ENCODE measurements around the gene SLC22A2.
"Not testable (repeated sequence)": the region's sequence is repeated elsewhere in the genome, so short reads cannot be mapped to it uniquely, and the experiment has no call there.

The SLC22A2 gene

DNA sequence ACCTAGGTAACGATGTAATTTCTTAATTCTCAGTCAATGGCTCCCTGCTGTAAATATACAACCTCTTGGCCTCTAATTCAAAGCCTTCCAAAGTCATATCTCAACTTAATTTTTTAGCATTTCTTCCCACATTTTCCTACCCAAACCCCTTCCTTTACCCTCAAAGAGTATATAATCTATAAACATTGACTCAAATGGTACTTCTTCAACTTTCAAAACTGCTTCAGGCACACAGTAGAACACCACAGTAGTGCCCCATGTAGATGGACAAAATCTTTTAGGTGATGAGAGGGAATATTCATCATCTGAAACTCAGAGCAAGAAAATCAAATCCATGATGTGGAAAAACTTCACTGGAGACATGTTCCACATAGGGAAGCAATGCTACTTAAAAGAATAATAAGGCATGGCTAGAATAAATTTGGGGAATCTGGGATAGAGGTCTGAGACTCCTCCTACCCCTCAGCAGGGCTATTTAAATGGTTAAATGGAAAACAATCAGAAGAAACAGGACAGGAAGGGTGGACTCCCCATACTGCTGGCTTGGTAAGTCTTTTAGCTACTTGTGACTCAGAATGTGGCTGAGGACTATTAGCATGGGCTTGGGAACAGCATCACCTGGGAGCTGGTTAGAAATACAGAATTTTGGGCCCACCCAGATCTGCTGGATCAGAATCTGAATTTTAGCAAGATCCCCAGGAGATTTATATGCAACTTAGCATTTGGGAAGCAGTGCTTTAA lies 6.4 kb downstream of the SLC22A2 start:
- no peak for DNase-seq (ENCODE audit: extremely low read depth in 1 of 2, low read depth in 1 of 2)

DNA sequence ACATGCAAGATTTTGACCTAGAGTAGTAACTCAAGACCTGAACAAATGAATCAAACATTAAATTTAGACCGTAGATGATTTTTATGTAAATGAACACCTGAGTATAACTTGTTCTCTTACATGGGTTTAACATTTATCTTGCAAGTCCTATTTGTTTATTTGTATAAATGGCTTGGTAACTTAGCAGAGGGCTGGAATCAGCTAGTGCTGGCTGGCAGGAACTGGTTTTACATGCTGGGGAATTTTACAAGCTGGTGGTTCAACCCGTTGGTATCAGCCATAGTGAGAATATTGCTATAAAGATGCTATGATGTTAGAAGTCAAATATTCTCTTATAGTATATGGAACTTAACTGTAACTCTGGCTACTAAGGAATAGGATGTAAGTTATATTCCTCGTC lies 8.9 kb downstream of the SLC22A2 start:
- DNase-seq (ENCODE audit: extremely low read depth in 1 of 2, low read depth in 1 of 2), result no peak

DNA sequence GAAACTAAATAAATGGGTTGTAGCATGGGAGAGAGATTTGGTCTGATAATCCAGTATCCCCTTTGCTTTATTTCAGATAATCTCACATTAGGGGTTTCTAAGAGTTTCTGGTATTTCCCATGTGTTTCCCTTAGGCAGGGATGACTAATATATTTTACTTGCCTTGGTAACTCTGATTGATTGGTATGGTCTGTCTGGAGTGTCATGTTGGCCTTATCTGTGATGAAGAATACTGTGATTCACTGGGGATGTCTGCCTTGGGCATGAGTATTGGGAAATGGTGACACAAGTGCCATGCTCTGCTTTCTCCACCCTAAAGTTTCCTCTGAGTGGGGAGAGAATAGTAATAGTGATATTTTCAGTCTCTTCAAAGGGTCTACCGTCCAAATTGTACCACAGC lies 10.1 kb downstream of the SLC22A2 start:
- DNase-seq (ENCODE audit: extremely low read depth in 1 of 2, low read depth in 1 of 2), result no peak

DNA sequence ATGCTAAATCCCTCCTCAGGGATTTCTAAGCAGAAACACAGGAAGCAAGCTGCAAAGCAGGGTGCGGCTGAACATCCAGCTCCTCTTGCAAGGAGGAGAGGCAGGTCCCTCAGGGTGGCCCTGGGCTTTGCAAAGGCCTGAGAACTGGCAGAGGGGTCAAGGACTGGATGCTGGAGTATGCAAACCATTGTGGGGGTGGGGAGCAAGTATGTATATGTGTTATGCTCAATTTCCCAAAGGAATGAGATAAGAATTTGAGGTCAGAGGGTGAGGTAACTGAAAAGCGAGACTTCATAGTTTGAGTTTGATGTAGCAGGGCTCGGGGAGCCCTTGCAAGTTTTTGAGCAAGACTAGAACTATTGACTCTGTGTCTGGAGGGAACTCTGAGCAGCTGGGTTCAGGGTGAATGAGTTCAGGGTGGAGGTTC lies 11.2 kb downstream of the SLC22A2 start:
- no peak for DNase-seq (ENCODE audit: extremely low read depth in 1 of 2, low read depth in 1 of 2)

DNA sequence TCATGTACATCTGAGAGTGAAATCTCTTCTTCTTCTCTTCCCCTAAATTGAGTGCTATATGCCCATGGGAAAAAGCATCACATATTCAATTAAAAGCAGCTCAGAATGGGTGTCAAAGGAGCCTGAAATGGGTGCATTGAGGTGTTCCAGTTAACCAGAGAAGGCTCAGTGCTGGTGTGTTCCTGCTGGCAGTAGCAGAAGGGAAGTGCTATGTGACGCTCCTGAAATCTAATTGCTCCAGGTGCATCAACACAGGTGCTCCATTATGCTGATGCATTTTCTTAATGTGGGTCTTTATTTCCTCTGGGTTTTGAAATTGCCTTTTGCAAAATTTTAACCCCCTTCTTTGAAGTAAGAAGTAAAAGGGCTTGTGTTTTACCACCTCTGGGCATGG lies 17.9 kb downstream of the SLC22A2 start:
- DNase-seq (ENCODE audit: extremely low read depth in 1 of 2, low read depth in 1 of 2), result no peak

DNA sequence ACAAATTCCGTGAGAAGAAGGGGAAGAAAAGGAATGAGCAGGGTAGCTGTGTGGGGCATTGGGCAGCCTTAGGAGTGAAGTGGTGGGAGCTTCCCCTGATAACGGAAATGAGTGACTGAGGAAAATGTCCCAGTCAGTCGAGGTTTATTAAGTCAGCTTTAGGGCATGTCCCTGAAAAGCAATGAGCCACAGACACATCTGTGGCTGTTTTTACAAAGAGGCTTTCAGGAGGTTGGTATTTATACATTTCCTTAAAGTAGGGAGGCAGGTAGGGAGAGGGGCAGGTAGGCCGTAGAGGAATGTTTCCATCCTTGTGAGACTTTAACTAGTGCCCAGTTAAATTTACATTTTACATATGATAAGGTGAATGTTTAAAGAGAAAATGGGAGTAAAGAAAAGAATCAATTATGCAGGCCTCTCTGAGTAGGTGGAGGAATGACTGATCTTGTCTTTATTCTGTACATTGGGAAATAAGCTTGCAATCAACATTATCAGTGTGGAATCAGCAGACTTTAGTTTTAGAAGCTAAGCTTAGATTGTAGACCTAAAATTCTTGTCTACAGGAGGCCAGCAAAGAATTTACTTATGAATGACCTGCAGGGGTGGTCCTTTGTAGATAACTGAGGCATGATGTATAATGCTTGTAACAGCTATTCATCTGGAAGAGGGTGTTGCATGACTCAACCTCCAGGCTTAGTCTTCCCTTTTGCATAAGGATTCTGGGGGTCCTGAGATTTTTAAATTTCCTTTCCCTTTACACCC lies 18.5 kb downstream of the SLC22A2 start:
- no peak for DNase-seq (ENCODE audit: extremely low read depth in 1 of 2, low read depth in 1 of 2)

DNA sequence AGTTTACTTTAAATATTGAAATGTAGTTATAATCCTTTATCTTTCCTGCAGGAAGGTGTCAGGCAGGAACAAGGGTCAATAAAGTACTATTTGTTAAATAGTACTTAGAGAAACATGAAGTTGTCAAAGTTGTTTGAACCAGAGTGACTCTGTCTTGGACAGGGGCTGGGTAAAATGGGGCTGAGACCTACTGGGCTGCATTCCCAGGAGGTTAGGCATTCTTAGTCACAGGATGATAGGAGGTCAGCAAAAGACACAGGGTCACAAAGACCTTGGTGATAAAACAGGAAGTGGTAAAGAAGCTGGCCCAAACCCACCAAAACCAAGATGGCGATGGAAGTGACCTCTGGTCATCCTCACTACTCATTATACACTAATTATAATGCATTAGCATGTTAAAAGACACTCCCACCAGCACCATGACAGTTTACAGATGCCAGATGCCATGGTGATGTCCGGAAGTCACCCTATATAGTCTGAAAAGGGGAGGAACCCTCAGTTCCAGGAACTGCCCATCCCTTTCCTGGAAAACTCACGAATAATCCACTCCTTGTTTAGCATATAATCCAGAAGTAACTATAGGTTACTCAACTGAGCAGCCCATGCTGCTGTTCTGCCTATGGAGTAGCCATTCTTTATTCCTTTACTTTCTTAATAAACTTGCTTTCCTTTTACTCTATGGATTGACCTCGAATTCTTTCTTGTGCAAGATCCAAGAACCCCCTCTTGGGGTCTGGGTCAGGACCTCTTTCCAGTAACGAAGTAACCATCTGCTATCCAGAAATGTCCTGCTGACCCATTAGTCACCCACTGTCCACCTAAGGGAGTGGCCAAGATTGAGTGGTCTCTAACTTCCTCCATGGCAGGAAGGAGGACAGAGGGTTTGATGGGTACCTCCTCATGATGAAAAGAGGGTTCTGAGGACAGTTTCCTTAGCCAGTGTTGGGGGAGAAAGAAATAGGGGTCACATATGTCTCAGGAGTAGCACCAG lies 19.6 kb downstream of the SLC22A2 start:
- no peak for DNase-seq (ENCODE audit: extremely low read depth in 1 of 2, low read depth in 1 of 2)

DNA sequence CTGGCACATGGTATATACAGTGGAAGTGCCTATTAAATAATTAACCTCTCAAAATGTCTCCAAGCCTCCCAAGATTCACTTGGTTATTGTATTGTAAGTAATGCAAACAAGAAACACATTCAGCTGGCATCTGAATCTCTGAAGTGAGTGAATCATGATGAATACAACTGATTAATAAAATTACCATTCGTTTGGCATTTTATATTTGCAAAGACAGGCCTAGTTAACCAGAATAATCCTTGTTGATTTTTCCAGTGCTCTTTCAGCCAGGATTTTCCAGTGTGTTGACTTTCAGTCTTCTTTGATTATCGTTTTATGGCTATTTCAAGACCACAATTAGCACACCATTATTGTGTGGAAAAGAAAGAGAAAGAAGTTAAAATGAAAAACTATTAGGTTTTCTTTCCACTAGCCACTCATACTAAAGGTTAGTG lies 20.3 kb downstream of the SLC22A2 start:
- no peak for DNase-seq (ENCODE audit: extremely low read depth in 1 of 2, low read depth in 1 of 2)

DNA sequence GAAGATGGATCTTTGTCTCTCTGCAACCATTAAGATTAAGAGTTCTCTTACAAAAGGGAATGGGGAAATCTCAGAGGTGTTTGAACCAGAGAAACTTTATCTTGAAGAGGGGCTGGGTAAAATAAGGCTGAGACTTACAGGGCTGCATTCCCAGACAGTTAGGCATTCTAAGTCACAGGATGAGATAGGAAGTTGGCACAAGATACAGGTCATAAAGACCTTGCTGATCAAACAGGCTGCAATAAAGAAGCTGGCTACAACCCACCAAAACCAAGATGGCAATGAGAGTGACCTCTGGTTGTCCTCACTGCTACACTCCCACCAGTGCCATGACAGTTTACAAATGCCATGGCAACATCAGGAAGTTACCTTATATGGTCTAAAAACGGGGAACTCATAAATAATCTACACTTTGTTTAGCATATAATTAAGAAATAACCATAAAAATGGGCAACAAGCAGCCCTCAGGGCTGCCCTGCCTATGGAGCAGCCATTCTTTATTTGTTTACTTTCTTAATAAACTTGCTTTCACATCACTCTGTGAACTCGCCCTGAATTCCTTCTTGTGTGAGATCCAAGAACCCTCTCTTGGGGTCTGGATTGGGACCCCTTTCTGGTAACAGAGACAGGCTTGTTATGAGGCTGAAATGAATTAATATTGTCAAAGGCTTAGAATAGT lies 20.9 kb downstream of the SLC22A2 start:
- DNase-seq (ENCODE audit: extremely low read depth in 1 of 2, low read depth in 1 of 2), result not testable (repeated sequence)

DNA sequence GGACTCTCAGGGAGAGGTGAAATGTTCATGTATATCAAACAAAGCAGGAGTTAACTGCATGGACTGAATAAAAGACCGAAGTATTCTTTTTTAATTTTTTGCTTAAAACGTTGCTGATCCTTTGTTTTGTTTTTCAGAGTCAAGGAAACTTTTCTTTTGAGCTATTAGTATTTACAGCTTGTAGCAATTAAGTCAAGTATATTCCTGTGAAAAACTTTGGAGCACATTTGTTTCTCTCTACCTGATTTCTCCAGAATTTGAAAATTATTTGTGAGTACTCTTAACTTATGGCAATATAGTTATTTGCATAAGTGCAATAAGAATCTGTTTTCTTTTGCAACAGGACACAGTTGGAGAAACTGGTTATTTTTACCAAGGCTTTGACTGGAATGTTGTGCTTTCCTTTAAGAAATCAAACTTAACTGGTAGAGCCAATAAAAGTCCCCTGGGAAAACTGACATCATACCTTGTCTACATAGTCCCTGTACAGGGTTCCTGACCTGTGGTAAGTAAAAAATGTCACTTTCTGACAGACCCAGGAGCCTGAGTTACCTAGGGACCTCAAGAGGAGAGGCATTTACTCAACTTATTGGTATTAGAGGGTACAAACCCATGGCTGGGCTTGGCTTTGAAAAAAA lies 22.3 kb downstream of the SLC22A2 start:
- DNase-seq (ENCODE audit: extremely low read depth in 1 of 2, low read depth in 1 of 2), result not testable (repeated sequence)

DNA sequence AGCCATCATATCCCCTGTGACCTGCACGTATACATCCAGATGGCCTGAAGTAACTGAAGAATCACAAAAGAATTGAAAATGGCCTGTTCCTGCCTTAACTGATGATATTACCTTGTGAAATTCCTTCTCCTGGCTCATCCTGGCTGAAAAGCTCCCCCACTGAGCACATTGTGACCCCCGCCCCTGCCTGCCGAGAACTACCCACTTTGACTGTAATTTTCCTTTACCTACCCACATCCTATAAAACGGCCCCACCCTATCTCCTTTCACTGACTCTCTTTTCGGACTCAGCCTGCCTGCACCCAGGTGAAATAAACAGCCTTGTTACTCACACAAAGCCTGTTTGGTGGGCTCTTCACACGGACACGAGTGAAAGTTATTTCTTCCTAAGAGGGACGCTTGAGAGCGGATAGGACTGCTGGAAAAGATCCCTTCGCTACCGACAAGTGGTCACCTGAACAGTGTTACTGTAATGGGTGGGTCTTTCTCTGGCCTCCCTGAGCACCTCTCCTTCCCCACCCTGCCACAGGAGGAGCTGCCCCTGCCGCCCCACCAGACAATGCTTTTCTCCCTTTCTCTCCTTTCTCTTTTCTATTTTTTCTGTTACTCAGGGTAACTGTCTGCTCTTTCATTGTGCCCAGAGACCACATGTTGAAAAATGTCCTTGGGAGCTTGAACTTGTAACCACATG lies 24.5 kb downstream of the SLC22A2 start:
- DNase-seq (ENCODE audit: extremely low read depth in 1 of 2, low read depth in 1 of 2), result not testable (repeated sequence)

DNA sequence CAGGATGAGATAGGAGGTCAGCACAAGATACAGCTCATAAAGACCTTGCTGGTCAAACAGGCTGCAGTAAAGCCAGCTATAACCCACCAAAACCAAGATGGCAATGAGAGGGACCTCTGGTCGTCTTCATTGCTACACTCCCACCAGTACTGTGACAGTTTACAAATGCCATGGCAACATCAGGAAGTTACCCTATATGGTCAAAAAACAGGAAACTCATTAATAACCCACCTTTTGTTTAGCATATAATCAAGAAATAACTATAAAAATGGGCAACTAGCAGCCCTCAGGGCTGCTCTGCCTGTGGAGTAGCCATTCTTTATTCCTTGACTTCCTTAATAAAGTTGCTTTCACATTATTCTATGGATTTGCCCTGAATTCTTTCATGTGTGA lies 30.9 kb downstream of the SLC22A2 start:
- no peak for DNase-seq (ENCODE audit: extremely low read depth in 1 of 2, low read depth in 1 of 2)

DNA sequence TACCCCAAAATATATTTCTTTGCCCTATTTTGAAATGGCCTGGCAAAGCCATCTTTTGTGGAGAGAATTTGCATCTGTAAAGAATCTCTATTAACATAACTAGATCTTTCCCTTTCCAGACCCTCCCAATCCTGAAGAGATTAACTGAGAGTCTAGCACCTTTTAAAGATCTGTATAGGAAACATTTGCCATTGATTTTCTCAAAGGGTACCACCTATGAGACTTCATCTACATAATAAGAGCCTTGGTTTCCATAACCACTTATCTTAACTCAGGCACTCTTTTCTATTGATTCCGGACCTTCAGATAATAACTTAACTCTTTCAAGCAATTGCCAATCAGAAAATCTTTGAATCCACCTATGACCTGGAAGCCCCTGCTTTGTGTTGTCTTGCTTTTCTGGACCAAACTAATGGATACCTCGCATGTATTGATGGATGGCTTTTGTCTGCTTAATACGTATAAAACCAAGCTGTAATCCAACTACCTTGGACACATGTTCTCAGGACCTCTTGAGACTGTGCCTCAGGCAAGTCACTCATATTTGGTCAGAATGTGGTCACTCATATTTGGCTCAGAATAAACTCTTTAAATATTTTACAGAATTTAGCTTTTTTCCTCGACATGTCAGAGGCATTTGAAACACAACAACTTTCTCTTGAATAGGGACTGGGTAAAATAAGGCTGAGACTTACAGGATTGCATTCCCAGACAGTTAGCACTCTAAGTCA lies 31.4 kb downstream of the SLC22A2 start:
- no peak for DNase-seq (ENCODE audit: extremely low read depth in 1 of 2, low read depth in 1 of 2)

DNA sequence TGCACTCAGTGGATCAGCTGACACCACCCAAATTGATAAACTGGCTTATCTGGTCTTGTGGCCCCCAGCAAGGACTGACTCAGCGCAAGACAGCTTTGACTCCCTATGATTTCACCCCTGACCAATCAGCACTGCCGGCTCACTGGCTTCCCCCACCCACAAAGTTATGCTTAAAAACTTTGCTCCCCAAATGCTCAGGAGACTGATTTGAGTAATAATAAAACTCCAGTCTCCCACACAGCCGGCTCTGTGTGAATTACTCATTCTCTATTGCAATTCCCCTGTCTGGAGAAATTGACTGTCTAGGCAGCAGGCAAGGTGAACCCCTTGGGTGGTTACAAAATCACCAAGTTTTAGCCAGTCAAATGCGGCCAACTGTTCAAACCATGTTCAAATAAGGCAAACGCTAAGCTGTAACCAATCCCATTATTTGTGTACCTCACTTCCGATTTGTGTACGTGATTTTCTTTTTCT lies 32.5 kb downstream of the SLC22A2 start:
- peak; percentile 17 to 59 for DNase-seq (ENCODE audit: extremely low read depth in 1 of 2, low read depth in 1 of 2)

DNA sequence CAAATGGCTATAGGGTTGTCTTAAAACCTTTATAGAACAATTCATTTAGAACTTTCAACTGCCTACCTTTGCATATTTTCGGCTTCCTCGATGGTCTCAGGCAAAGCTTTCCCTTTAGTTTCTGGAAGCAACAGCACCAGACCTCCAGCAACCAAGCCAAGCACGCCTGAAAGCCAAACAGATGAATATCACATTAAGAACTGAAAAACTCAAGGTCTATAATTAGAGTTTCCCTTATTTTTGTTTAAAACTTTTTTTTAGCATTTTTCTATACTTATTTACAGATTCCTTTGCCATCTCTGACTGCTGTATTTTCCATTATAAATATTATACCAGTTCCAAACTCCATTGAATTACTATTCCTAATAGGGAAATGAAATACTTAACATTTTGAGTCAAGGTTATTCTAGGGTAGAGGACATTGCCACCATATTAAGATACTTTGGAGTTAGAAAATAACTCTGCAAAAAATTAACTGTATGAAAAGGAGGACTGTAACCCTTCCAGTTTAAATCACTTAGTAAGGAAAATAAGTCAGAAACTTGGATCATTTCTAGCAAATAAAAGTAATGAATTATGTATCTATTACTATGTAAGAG lies 33.9 kb downstream of the SLC22A2 start:
- DNase-seq (ENCODE audit: extremely low read depth in 1 of 2, low read depth in 1 of 2), result no peak

DNA sequence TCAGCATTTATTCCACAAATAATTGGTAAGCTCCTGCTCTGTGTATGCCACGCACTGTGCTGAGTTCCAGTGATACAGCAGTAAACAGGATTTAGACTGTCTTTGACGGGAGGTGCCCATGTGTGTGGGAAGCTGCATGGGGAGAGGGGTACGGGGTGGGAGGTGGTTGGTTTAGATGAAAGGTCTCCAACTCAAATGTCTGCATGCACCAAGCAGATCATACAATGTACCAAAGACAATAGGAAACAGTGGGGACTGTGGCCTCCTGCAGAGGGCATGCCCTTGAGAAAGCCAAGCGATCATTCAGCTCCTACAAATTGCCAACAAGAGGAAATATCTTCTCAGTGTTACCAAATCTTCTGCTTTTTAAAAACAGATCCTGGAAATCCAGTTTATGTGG lies 36.1 kb downstream of the SLC22A2 start:
- DNase-seq (ENCODE audit: extremely low read depth in 1 of 2, low read depth in 1 of 2), result no peak

DNA sequence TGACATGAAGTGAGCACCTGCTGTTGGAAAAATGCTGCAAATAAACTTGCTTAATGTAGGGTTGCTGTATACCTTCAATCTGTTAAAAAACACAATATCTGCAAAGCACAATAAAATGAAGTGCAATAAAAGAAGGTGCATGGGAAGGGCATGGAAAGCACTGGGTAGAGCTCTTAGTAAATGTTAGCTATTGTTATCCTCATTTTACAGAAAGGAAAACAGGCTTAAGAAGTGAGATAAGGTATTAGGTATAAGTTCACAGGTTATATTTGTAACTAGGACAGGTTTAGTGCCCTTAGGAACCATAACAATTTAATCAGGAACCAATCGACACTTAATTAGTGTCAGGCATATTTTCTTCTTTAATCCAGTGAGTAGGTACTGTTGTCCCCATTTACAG lies 36.7 kb downstream of the SLC22A2 start:
- DNase-seq (ENCODE audit: extremely low read depth in 1 of 2, low read depth in 1 of 2), result no peak

DNA sequence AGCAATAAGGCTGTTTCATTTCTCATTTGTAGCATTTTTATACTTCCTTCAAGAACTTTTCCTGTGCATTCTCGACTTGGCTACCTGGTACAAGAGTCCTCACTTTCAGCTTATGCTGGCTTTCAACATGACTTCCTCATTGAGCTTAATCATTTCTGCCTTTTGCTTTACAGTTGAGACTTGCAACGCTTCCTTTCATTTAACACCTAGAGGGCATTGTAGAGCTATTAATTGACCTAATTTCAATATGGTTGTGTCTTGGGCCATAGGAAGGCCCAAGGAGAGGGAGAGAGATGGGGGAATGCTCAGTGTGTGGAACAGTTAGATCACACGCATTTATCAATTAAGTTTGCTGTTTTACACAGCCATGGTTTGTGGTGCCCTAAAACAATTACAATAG lies 37.2 kb downstream of the SLC22A2 start:
- DNase-seq (ENCODE audit: extremely low read depth in 1 of 2, low read depth in 1 of 2), result no peak

Measured in stimulated activated CD8-positive, alpha-beta memory T cell treated with anti-CD3 and anti-CD28 coated beads, Interleukin-7, amount 100 ng/mL, for 48 hours (primary cell).